AG04449 (cell line): ENCODE measurements around the gene CCPG1.

Experiments used
- CTCF ChIA-PET: fragments of 350-600 bp; formaldehyde crosslinking; extraction: SDS; loops from one replicate; lab custom pipeline; 2021; ENCODE audit warnings: antibody characterized with exemption; lab: Yijun Ruan, JAX
- POLR2A ChIA-PET: fragments of 400-600, 350-600 bp; formaldehyde crosslinking; extraction: SDS; loops from one replicate; lab custom pipeline; 2020; ENCODE audit warnings: antibody characterized with exemption, inconsistent platforms; lab: Yijun Ruan, JAX
- DNase-seq: peaks from one replicate; pipeline ENCODE4 v3.0.0-alpha.2; 2010; ENCODE audit warnings: low read depth, low spot score
- H3K4me3 ChIP-seq: 2 replicates; pipeline ENCODE4 v1.5.1; 2011; ENCODE audit warnings: low read depth, mild to moderate bottlenecking, control low read depth, low read length
- TF ChIP-seq, protein P1 (sequence below): IDR thresholded peaks from one replicate; pipeline ENCODE4 v1.5.1; 2011; ENCODE audit warnings: mild to moderate bottlenecking, moderate library complexity, low read length, control low read depth, inconsistent platforms; ENCODE audit not compliant: insufficient read depth; ENCODE audit errors: missing control alignments

Gene CCPG1

DNA sequence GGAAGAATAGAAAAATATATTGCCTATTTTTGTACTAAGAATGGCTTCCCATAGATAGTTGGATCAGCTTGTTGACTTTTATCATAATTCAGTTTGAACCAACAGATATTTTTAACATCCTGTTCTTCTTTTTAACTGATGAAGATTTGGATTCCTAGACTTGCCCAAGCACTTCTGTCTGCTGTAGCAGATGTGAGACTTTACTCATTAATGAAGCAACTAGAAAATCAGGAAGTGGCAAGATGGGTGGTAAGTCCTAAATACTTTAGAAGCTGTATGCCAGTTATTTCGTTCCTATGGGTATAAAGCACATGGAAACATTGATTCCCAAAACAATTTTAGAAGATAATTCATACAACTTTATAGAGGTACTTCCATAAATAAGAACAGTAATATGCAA is 80.8 kb downstream of the CCPG1 start:
- TF ChIP-seq, protein P1, sequence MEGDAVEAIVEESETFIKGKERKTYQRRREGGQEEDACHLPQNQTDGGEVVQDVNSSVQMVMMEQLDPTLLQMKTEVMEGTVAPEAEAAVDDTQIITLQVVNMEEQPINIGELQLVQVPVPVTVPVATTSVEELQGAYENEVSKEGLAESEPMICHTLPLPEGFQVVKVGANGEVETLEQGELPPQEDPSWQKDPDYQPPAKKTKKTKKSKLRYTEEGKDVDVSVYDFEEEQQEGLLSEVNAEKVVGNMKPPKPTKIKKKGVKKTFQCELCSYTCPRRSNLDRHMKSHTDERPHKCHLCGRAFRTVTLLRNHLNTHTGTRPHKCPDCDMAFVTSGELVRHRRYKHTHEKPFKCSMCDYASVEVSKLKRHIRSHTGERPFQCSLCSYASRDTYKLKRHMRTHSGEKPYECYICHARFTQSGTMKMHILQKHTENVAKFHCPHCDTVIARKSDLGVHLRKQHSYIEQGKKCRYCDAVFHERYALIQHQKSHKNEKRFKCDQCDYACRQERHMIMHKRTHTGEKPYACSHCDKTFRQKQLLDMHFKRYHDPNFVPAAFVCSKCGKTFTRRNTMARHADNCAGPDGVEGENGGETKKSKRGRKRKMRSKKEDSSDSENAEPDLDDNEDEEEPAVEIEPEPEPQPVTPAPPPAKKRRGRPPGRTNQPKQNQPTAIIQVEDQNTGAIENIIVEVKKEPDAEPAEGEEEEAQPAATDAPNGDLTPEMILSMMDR: no peak
- CTCF ChIA-PET: interaction anchor here (1.0 kb wide), 1 partner anchor 10 kb away, joined by 3 read pairs; no protein-coding TSS in a partner anchor
- H3K4me3 ChIP-seq: no peak overlapping the region
- POLR2A ChIA-PET: no interaction called here
- no peak for DNase-seq

DNA sequence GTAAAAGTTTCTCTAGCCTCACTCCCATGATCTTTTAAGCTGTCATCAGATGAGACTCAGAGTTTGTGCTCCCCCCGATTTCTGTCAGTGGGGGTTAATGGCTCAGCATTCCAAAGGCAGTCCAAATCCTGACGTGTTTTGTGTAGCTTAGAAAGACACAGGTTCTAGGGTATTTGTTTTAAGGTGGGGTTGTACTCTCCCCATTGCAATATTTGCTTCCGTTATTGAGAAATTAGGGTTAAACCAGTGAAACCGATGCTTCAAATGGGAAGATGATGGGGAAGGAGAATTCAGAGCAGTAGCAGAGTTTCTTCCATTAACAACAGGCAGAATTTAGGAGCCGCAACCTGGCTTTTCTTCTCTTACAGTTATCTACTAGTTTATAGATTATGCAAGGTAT is 85.7 kb downstream of the CCPG1 start:
- H3K4me3 ChIP-seq: no peak overlapping the region
- no peak for DNase-seq
- ChIA-PET POLR2A (interaction anchor here (0.6 kb wide), 1 partner anchor 9 kb away, joined by 3 read pairs; no protein-coding TSS in a partner anchor), CTCF (interaction anchor here (1.1 kb wide), 1 partner anchor 11 kb away, joined by 3 read pairs; no protein-coding TSS in a partner anchor)
- TF ChIP-seq, protein P1: no peak

DNA sequence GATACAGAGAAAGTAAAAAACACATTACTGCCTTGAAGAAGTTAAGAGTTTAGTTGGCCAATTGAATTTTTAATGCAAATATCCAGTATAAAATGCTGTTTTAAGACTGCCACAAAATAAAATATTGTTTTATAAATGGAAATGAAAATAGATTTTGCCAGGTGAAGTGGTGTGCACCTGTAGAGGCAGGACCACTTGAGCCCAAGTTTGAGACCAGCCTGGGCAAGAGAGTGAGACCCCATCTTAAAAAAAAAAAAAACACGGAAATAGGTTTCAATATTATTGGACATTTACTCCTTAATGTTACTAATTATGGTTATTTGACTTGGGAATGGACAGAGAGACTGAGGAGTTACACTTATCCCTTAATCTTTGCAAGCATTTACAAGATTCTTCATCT is 87.2 kb downstream of the CCPG1 start:
- no peak for DNase-seq
- TF ChIP-seq, protein P1: no peak
- no peak overlapping the region for H3K4me3 ChIP-seq
- ChIA-PET CTCF (no interaction called here), POLR2A (no interaction called here)

DNA sequence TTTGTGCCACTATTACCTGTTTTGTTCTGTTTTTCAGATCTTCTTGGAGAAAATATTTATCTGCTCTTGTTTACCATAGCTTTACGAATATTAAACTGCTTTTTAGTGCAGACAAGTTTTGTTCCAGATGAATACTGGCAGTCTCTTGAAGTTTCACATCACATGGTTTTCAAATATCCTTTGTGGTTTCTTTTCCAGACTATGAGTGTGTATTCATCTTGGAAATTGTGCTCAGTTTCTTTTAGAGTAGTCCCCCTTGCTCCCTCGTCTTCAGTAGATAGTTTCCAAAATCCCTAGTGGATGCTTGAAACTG is 88.0 kb downstream of the CCPG1 start:
- TF ChIP-seq, protein P1: no peak
- POLR2A ChIA-PET: no interaction called here
- DNase-seq: no peak
- H3K4me3 ChIP-seq: peak overlapping the region; percentile 4; the same call in 1 of the 2 replicates
- CTCF ChIA-PET: interaction anchor here (1.9 to 2.5 kb wide), 3 partner anchors 29 to 119 kb away, joined by 9 to 14 read pairs (median 12); no protein-coding TSS in a partner anchor

DNA sequence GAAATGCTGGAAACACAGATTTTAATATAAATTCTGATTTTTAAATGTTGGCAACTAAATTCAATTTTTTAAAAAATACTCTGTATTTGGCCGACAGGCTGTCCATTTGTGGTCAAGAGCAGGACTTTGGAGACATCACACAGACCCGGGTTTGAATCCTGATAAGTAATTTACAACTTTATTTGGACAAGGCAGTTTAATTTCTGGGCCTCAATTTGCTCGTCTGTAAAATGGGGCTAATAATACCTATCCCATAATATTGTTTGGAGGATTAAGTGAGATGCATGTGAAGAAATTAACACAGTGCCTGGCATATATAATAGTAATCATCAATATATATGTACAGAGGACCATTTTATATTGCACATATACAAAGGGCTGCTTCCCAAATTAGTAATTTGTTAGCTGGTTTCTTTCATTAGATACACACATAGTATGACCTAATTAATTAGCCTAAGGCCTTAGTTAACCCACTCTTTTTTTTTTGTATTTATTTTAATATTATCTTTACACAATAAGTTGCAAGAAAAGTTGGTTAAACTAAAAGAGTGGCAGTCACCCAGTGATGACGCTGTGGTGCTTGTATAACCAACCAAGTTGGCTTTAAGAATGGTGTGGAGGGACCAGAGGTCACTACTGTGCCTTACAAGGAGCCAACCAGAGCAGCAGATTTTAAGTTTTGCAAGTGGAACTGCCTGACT is 88.5 kb downstream of the CCPG1 start:
- POLR2A ChIA-PET: interaction anchor here (0.7 to 1.0 kb wide), 3 partner anchors 22 to 122 kb away, joined by 3 to 4 read pairs (median 3); no protein-coding TSS in a partner anchor

More for the DNA sequence above, 88.5 kb downstream of the CCPG1 start:
- CTCF ChIA-PET: interaction anchor here (0.7 to 2.5 kb wide), 9 partner anchors 12 to 119 kb away, joined by 3 to 14 read pairs (median 3); no protein-coding TSS in a partner anchor
- no peak for DNase-seq
- H3K4me3 ChIP-seq: peak overlapping the region; percentile 93
- TF ChIP-seq, protein P1: no peak
